ENCODE measurements around the gene PLA2G4D. TPM values are rescaled to one million over a fixed set of nuclear protein-coding genes. Genes with fewer than 3 reads are reported as not detected.
A peak's percentile ranks its signal among the peaks of the same experiment; 100 is the strongest.

The PLA2G4D gene
- total RNA-seq, 4 donors from 2014 or later, result not detected

DNA sequence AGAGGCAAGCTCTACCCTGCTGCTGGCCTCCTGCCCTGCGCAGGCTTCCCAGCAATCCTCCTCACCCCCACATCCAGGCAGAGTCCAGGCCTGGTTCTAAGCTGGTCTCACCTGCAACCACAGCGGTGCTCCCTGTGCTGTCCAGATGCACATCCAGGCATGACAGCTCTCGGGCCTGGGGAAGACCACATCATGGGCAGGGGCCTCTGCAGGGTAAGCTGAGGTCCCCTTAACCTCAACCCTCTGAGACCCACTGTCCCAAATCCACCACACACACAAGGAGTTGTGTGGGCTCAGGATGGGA is 10.8 kb downstream of the PLA2G4D start:
- Histone ChIP-seq H3K9me3 (no peaks in the 10 kb centered on the region), H3K27ac (no peak overlapping the region), H3K4me3 (no peak overlapping the region), H3K36me3 (no peaks in the 10 kb centered on the region), H3K4me1 (peaks cover 0 to 9% (median 0%) of the 10 kb centered on the region in 4 donors), H3K27me3 (no peaks in the 10 kb centered on the region)
- TF ChIP-seq POLR2A (IDR thresholded peaks at IDR 0.05), result no peak
- TF ChIP-seq, protein P1, sequence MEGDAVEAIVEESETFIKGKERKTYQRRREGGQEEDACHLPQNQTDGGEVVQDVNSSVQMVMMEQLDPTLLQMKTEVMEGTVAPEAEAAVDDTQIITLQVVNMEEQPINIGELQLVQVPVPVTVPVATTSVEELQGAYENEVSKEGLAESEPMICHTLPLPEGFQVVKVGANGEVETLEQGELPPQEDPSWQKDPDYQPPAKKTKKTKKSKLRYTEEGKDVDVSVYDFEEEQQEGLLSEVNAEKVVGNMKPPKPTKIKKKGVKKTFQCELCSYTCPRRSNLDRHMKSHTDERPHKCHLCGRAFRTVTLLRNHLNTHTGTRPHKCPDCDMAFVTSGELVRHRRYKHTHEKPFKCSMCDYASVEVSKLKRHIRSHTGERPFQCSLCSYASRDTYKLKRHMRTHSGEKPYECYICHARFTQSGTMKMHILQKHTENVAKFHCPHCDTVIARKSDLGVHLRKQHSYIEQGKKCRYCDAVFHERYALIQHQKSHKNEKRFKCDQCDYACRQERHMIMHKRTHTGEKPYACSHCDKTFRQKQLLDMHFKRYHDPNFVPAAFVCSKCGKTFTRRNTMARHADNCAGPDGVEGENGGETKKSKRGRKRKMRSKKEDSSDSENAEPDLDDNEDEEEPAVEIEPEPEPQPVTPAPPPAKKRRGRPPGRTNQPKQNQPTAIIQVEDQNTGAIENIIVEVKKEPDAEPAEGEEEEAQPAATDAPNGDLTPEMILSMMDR (IDR thresholded peaks at IDR 0.05), result no peak
- no peak for DNase-seq

DNA sequence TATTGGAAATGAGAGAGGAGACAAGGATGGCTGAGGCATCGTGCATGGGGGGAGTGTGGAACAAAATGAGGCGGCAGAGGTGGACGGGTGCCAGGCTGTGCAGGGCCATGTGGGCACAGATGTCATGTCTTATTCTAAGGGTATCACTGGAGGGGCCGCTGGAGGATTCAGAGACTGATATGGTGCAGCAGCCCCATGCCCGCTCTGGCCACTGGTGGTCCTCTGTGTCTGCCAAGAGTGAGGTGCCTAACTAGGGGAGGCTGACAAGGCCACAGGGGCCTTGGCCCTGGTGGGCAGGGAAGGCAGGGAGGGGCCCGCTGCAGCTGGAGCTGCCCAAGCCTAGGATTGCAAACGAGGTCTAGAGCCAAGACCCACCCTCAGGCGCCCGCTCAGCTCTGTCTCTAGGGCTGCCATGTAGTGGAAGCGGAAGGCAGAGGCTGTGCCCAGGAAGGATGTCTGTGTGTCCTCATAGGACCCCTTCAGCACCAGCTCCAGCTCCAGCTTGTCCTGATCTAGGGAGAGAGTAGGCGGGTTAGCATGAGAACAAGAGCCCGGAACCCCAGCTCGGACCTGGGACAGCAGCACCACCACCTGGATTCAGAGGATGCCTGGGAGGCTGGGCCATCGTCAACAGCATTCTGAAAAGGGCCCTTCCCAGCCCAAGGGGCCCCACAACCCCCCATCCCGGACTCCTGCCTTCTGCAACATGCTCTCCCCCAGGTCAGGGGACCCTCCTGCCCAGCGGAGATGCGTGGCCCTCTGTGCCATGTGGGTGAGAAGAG is 11.3 kb downstream of the PLA2G4D start:
- no peak for DNase-seq
- no peak for TF ChIP-seq POLR2A (IDR thresholded peaks at IDR 0.05)
- TF ChIP-seq, protein P1 (IDR thresholded peaks at IDR 0.05), result no peak
- Histone ChIP-seq H3K4me3 (no peak overlapping the region), H3K4me1 (peaks cover 0 to 9% (median 0%) of the 10 kb centered on the region in 4 donors), H3K36me3 (no peaks in the 10 kb centered on the region), H3K9me3 (no peaks in the 10 kb centered on the region), H3K27ac (no peak overlapping the region), H3K27me3 (no peaks in the 10 kb centered on the region)

DNA sequence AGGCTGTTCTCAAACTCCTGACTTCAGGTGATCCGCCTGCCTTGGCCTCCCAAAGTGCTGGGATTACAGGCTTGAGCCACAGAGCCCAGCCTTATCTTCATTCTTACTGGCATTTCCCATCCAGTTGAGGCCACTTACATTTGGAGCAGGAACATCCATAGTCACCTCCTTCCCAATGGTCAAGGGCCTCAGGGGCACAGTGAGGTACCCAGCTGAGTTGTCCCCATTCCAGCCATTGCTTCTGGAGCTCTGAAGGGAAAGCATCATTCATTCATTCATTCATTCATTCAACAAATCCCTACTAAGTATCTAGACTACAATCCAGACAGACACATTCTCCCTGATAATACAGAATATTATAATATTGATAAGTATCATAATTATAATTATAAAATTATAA is 12.2 kb downstream of the PLA2G4D start:
- H3K9me3 ChIP-seq, result no peaks in the 10 kb centered on the region
- H3K4me3 ChIP-seq, result no peak overlapping the region
- H3K36me3 ChIP-seq, result no peaks in the 10 kb centered on the region
- no peaks in the 10 kb centered on the region for H3K27me3 ChIP-seq
- H3K27ac ChIP-seq, result no peak overlapping the region
- peaks cover 0 to 9% (median 0%) of the 10 kb centered on the region in 4 donors for H3K4me1 ChIP-seq
- TF ChIP-seq, protein P1 (IDR thresholded peaks at IDR 0.05), result no peak
- TF ChIP-seq POLR2A (IDR thresholded peaks at IDR 0.05), result no peak
- DNase-seq, result no peak

DNA sequence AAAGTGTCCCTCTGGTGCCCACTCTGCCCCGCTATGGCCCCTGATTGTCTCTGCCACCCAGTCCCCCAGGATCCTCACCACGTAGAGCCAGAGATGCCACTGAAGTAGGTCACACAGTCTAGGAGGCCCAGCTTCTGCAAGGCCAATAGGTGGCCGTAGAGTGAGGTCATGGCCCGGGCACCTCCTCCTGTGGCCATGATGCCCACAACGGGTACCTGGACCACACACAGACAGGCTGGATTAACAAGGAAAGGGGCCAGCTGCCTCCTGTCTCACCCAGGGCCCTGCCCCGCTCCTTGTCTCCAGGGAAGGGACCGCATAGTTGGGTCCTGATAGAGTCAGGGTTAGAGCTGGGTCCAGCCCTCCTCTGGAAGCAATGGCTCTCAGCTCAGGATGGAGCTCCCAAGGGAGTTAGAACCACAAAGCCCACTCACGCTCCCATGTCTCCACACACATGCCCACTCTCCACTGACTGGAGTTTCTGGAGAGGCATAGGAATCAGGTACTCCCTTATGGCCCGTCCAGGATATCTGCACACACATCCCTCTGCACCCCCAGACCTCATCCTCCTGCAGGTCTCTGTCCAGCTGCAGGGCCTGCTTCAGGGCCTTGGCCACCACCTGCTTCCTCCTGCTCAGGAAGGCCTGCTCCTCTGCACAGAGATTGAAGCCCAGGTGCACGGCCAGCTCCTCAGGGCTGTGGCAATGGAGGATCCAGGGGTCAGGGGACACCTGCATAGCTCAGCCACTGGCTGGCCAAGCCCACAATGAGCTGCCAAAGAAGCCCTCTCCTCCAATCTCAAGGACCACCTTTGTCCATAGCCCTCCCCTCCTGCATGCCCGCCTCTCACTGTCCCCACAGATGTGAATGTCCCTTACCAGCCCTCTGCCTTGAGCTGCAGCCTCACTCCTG is 13.2 kb downstream of the PLA2G4D start:
- no peak for TF ChIP-seq POLR2A (IDR thresholded peaks at IDR 0.05)
- no peak overlapping the region for H3K27ac ChIP-seq
- peaks cover 0 to 9% (median 0%) of the 10 kb centered on the region in 4 donors for H3K4me1 ChIP-seq
- H3K27me3 ChIP-seq, result no peaks in the 10 kb centered on the region
- no peak overlapping the region for H3K4me3 ChIP-seq
- peak in 1 of 3 donors; percentile 35 for DNase-seq
- no peaks in the 10 kb centered on the region for H3K36me3 ChIP-seq
- no peaks in the 10 kb centered on the region for H3K9me3 ChIP-seq

DNA sequence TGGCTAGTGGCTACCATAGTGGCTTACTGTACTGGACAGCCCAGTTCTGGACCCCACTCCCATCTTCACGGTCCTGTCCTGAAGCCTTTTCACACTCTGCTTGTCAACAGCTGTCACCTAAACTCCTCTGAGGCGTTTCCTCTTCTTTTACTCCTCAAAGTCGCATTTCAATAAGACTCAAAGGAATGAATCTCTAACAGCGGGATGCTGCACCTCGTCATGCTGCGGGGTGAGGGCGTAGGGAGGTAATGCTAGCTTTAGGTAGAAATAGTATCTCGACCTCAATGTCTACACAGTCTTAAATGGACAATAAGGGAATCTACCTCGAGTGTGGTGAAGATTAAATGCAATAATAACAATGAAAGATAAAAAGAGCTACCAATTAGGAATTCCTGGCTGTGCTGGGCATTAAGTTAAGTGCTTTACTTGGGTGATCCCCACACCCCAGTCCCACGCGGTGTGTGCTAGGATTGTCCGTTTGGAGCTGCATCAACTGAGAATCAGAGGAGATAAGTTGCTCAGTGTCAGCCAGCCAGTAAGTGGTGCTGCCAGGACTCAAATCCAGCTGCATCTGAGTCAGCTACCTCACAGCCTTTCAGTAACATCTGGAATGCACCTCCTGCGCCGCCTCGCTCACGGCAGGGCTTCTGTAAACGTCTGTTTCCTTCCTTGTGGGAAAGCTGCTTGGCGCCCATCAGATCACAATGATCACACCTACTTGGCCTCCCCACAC is 14.0 kb downstream of the PLA2G4D start:
- Histone ChIP-seq H3K36me3 (no peaks in the 10 kb centered on the region), H3K9me3 (no peaks in the 10 kb centered on the region)
- no peak for DNase-seq

More for the DNA sequence above, 14.0 kb downstream of the PLA2G4D start:
- peaks cover 0 to 9% (median 0%) of the 10 kb centered on the region in 4 donors for H3K4me1 ChIP-seq
- H3K27ac ChIP-seq, result no peak overlapping the region
- H3K4me3 ChIP-seq, result no peak overlapping the region
- no peak for TF ChIP-seq POLR2A (IDR thresholded peaks at IDR 0.05)
- TF ChIP-seq, protein P1 (IDR thresholded peaks at IDR 0.05), result no peak
- no peaks in the 10 kb centered on the region for H3K27me3 ChIP-seq
